GM21381 (cell line): Measurements from ENCODE around the gene GPR152.
"Not testable (repeated sequence)": the region's sequence is repeated elsewhere in the genome, so short reads cannot be mapped to it uniquely, and the experiment has no call there.

ENCODE experiments used
- ATAC-seq: cut with Tn5 transposase; IDR thresholded peaks from one replicate; pipeline ENCODE4 v1.9.1; 2021; ENCODE audit warnings: mild to moderate bottlenecking, moderate library complexity; ENCODE audit not compliant: unreplicated experiment

The GPR152 gene

DNA sequence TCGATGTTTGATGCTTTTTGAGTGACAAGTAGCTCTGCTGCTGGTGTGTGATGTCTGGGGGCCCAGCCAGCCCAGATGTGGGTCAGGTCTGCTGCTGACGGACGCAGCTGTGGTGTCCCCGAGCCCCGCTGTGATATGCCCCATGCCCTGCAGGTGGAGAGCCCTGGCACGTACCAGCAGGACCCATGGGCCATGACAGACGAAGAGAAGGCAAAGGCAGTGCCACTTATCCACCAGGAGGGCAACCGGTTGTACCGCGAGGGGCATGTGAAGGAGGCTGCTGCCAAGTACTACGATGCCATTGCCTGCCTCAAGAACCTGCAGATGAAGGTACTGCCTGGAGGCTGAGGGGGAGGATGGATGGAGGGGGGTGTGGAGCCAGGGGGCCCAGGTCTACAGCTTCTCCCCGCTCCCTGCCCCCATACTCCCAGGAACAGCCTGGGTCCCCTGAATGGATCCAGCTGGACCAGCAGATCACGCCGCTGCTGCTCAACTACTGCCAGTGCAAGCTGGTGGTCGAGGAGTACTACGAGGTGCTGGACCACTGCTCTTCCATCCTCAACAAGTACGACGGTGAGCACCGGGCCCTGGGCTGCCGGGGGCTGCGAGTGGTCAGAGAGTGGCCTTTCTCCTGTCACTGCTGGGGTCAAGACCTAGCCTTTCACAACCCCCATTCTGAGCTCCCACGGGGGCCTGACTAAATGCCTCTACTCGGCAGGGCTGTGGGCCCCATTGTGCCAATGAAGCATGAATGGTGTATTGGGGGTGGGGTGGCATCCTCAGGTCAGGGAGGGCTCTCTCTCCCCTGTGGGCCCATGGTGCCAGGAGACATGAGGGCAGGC lies 37.6 kb upstream of the GPR152 start:
- ATAC-seq: no peak

- ATAC-seq: no peak
Observed at GRCh38 chr11:67489203-67489884, 36.8 kb upstream of the GPR152 start.

- peak; percentile 29 for ATAC-seq
Observed at GRCh38 chr11:67486481-67487195, 34.1 kb upstream of the GPR152 start.

DNA sequence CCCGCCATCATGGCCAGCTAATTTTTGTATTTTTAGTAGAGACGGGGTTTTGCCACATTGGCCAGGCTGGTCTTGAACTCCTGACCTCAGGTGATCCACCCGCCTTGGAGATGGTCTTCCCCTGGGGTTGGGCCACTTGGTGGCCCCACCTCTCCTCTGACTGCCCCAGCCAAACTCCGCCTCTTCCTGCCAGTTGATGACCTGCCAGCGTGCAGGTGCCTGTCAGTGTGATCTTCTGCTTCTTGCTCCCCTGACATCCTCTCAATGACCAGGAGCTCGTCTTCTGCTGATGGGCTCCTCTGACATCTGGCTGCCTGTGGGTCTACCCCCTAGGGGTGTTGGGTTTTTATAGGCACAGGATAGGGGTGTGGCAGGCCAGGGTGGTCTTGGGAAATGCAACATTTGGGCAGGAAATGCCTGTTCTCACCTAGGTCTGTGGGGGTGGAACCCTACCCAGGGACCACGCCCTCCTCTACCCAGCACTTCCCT lies 33.4 kb upstream of the GPR152 start:
- ATAC-seq: peak; percentile 24

GRCh38 chr11:67484847-67485311 lies 32.4 kb upstream of the GPR152 start:
- ATAC-seq: no peak

- no peak for ATAC-seq
Observed at GRCh38 chr11:67483831-67484665, 31.5 kb upstream of the GPR152 start.

DNA sequence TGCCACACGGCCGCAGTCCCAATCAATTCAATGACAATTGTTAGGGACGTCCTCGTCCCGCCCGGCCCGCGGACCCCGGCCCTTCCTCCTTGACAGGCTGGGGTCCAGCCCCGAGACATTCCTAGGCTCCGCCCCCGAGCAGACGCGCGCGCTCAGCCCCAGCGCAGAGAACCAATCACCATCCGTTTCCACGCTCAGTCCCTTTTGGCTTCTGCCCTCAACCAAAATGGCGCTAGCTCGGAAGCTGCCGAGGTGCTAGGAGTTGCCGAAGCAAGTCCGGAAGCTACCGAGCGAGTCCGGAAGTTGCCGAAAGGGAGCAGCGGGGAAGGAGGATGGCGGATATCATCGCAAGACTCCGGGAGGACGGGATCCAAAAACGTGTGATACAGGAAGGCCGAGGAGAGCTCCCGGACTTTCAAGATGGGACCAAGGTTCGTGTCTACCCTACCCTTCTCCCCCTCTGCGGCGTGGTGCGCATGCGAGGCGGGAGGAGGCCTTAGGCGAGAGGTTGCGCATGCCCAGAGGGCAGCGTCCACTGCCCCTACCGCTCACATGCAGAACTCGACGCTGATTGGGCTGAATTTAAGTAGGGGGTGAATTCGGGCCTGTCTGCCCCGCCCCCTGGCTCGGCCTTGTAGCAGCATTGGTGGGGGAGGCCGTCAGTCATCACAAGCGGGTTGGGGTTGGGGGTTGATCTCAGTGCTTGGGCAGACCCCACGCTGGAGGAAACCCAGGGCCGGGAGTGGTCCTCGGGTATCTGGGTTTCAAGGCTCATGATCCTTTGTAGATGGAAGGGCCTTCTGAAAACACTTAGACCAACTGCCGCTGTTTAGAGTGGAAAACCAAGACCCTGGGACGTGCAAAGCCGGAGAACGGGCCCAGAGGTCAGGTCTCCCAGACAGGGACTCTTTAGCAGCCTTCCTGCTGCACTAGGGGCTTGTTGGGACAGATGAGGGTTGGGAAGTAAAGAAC lies 30.6 kb upstream of the GPR152 start, which contains the start of gene AIP:
Gene AIP (plus strand): TSS at position 200 of the 972 bp plus-strand sequence. CDS start 133 bp downstream, at position 333.
- peak; percentile 58 for ATAC-seq

- ATAC-seq: no peak
Observed at GRCh38 chr11:67482275-67482826, 29.8 kb upstream of the GPR152 start.

DNA sequence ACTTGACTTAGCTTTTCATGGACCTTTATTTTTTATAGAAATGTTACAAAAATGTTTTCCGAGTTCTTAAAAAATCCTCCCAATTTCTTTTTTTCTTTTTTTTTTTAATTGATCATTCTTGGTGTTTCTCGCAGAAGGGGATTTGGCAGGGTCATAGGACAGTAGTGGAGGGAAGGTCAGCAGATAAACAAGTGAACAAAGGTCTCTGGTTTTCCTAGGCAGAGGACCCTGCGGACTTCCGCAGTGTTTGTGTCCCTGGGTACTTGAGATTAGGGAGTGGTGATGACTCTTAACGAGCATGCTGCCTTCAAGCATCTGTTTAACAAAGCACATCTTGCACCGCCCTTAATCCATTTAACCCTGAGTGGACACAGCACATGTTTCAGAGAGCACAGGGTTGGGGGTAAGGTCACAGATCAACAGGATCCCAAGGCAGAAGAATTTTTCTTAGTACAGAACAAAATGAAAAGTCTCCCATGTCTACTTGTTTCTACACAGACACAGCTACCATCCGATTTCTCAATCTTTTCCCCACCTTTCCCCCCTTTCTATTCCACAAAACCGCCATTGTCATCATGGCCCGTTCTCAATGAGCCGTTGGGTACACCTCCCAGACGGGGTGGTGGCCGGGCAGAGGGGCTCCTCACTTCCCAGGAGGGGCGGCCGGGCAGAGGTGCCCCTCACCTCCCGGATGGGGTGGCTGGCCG lies 25.0 kb upstream of the GPR152 start:
- not testable (repeated sequence) for ATAC-seq

- not testable (repeated sequence) for ATAC-seq
Observed at GRCh38 chr11:67476692-67477091, 24.2 kb upstream of the GPR152 start.

DNA sequence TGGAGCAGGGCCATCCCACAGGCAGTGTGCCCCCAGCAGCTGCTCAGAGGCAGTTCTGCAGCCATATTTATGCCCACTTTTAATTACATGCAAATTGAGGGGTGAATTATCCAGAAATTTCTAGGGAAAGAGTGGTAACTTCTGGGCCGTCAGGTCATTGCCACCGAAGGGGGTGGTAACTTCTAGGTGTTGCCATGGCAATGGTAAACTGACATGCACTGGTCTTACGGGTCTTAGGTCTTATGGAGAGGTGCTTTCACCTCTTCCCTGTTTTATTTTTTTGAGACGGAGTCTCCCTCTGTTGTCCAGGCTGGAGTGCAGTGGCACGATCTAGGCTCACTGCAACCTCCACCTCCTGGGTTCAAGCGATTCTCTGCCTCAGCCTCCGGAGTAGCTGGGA lies 20.4 kb upstream of the GPR152 start:
- no peak for ATAC-seq

GRCh38 chr11:67470337-67471002 lies 17.9 kb upstream of the GPR152 start:
- ATAC-seq: no peak

- no peak for ATAC-seq
Observed at GRCh38 chr11:67469508-67469811, 16.9 kb upstream of the GPR152 start.

- ATAC-seq: peak; percentile 48
Observed at GRCh38 chr11:67468759-67469507, 16.4 kb upstream of the GPR152 start, which contains the start of gene TMEM134. Gene TMEM134 (minus strand): TSS chr11:67469251. CDS start chr11:67469192, 59 bp downstream.

DNA sequence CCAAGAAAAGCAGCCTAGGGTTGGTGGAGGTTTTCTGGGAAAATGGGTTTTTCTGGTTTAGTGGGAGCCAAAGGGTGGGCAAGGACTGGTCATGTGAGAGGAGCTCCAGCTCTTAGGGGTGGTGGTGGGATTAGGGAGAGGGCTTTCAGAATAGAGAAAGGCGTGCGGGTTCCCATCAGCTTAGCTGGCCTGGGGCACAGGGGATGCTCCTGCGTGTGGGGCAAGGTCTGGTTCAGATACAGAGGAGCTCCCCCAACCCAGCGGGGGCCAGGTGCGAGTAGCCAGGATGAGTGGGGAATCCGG lies 15.9 kb upstream of the GPR152 start:
- ATAC-seq: no peak

DNA sequence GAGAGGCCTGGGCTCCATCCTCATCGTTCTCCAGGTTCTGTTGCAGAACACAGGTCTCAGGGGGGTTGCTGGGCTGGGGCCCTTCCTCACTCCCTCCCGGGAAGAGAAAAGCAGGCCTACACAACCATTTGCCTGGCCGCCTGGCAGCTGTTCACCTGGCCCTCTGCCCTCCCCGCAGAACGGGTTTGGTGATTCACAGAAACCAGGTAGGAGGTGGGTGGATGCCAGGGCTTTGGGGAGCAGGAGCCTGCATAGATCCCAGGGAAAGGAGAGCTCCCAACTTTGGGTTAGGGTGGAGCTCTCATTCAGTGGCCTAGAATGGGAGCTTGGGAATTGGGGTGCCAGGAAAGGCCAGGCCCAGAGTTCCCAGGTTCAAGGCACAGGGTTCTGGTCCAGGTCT lies 15.5 kb upstream of the GPR152 start:
- ATAC-seq: no peak
